Ovary (tissue), 3 donors: ENCODE results near the gene FTO.

ENCODE experiments used
- CTCF ChIP-seq, 3 donors: fragments of 450-650 bp in 2 of 3; fragments of 200-600 bp in 1 of 3; IDR thresholded peaks; one replicate each; pipeline versions ENCODE4 v1.5.1 to v1.8.0; 2016 to 2022; ENCODE audit warnings: antibody characterized with exemption in 3 of 3, mild to moderate bottlenecking in 1 of 3
- EP300 ChIP-seq: sonication (generic); formaldehyde crosslinking; IDR thresholded peaks from one replicate; pipeline ENCODE4 v1.6.1; 2017; ENCODE audit warnings: antibody characterized with exemption
- POLR2A ChIP-seq: fragments of 450-650 bp; IDR thresholded peaks from one replicate; pipeline ENCODE4 v1.6.1; 2017; ENCODE audit warnings: antibody characterized with exemption, mild to moderate bottlenecking, moderate library complexity
- donor health status: DM: no; HTN: no; CAD: no.

GRCh38 chr16:53914736-53915135 is 210.8 kb downstream of the FTO start:
- no peak for TF ChIP-seq CTCF (IDR thresholded peaks at IDR 0.05)
- TF ChIP-seq POLR2A, result no peak
- no peak for TF ChIP-seq EP300
